ENCODE results near the gene NLRP11.

Gene NLRP11
- total RNA-seq, result 0 to 0.27 (median 0.06) reads per million in 4 experiments

- DNase-seq, result no peak
Measured at GRCh38 chr19:55831846-55832245, at the start of gene NLRP11. Gene NLRP11 (minus strand): TSS chr19:55831999. CDS start chr19:55818174, 13,825 bp downstream.

- no peak for DNase-seq
Measured at GRCh38 chr19:55877211-55877610, 45.4 kb upstream of the NLRP11 start.

- DNase-seq, result no peak
Measured at GRCh38 chr19:55870736-55871135, 38.9 kb upstream of the NLRP11 start.

- no peak for DNase-seq
Measured at GRCh38 chr19:55867101-55867500, 35.3 kb upstream of the NLRP11 start.

- DNase-seq, result no peak
Measured at GRCh38 chr19:55866521-55866920, 34.7 kb upstream of the NLRP11 start.

GRCh38 chr19:55858969-55859368, 27.2 kb upstream of the NLRP11 start:
- no peak for DNase-seq

- no peak for DNase-seq
Measured at GRCh38 chr19:55858401-55858800, 26.6 kb upstream of the NLRP11 start.

- no peak for DNase-seq
Measured at GRCh38 chr19:55857974-55858373, 26.2 kb upstream of the NLRP11 start.

GRCh38 chr19:55857149-55857548, 25.4 kb upstream of the NLRP11 start:
- no peak for DNase-seq

- DNase-seq, result no peak
Measured at GRCh38 chr19:55855160-55855559, 23.4 kb upstream of the NLRP11 start.

GRCh38 chr19:55838906-55839305, 7.1 kb upstream of the NLRP11 start:
- DNase-seq, result no peak

- DNase-seq, result no peak
Measured at GRCh38 chr19:55838251-55838650, 6.5 kb upstream of the NLRP11 start.

GRCh38 chr19:55836340-55836739, 4.5 kb upstream of the NLRP11 start, which contains the start of gene NLRP4:
Gene NLRP4 (plus strand): TSS chr19:55836540. CDS start chr19:55852081, 15,541 bp downstream.
- DNase-seq, result no peak

- DNase-seq, result no peak
Measured at GRCh38 chr19:55832676-55833075, 877 bp upstream of the NLRP11 start.

GRCh38 chr19:55830656-55831055, 1.1 kb downstream of the NLRP11 start:
- DNase-seq, result no peak

- no peak for DNase-seq
Measured at GRCh38 chr19:55820037-55820436, 11.8 kb downstream of the NLRP11 start.

- DNase-seq, result no peak
Measured at GRCh38 chr19:55813906-55814305, 17.9 kb downstream of the NLRP11 start.

GRCh38 chr19:55812449-55812848, 19.4 kb downstream of the NLRP11 start:
- no peak for DNase-seq

- no peak for DNase-seq
Measured at GRCh38 chr19:55811340-55811739, 20.5 kb downstream of the NLRP11 start.

GRCh38 chr19:55809381-55810058, 22.3 kb downstream of the NLRP11 start:
- DNase-seq, result no peak

- no peak for DNase-seq
Measured at GRCh38 chr19:55802281-55802680, 29.5 kb downstream of the NLRP11 start.

GRCh38 chr19:55801416-55801815, 30.4 kb downstream of the NLRP11 start:
- DNase-seq, result no peak

GRCh38 chr19:55795021-55795420, 36.8 kb downstream of the NLRP11 start:
- no peak for DNase-seq

GRCh38 chr19:55781112-55781511, 50.7 kb downstream of the NLRP11 start:
- no peak for DNase-seq

- no peak for DNase-seq
Measured at GRCh38 chr19:55778331-55778730, 53.5 kb downstream of the NLRP11 start.
